B cell (primary cell): Measurements from ENCODE around the gene PRDM15.

ENCODE experiments used
- EZH2 ChIP-seq: IDR thresholded peaks from 2 replicates; pipeline ENCODE4 v1.6.1; 2012; ENCODE audit warnings: borderline replicate concordance, low read depth, mild to moderate bottlenecking, moderate library complexity, low read length; ENCODE audit not compliant: insufficient read depth, poor library complexity, severe bottlenecking
- TF ChIP-seq, protein P1 (sequence below): fragments of 200-600 bp; IDR thresholded peaks from one replicate; pipeline ENCODE4 v1.8.0; 2022; ENCODE audit warnings: antibody characterized with exemption, mild to moderate bottlenecking

DNA sequence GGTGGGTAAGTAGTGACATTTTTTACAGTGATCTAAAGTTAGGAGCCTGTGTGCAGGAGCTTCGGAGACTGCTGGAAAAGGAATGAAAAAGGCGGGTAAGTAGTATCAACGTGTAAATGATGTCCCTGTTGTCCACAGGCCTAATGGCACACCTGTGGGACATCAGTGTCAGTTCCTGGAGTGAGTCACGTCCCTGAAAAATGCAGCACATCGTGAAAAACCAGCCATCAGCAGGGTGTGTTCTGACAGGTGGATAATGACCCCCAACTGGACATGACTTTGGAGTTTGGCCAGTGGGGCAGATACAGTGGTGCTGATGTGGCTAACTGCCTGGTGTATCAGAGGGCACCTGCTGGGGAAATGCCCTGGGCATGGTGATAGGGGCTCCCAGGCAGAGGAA, 12.0 kb upstream of the PRDM15 start:
- TF ChIP-seq, protein P1, sequence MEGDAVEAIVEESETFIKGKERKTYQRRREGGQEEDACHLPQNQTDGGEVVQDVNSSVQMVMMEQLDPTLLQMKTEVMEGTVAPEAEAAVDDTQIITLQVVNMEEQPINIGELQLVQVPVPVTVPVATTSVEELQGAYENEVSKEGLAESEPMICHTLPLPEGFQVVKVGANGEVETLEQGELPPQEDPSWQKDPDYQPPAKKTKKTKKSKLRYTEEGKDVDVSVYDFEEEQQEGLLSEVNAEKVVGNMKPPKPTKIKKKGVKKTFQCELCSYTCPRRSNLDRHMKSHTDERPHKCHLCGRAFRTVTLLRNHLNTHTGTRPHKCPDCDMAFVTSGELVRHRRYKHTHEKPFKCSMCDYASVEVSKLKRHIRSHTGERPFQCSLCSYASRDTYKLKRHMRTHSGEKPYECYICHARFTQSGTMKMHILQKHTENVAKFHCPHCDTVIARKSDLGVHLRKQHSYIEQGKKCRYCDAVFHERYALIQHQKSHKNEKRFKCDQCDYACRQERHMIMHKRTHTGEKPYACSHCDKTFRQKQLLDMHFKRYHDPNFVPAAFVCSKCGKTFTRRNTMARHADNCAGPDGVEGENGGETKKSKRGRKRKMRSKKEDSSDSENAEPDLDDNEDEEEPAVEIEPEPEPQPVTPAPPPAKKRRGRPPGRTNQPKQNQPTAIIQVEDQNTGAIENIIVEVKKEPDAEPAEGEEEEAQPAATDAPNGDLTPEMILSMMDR, result no peak
- TF ChIP-seq EZH2, result no peak
